Measurements from ENCODE around the gene GUCA2A. TPM values are rescaled to one million over a fixed set of nuclear protein-coding genes. Genes with fewer than 3 reads are reported as not detected.

The GUCA2A gene
- total and polyA plus RNA-seq, 9 of the 15 experiments (the other 6 are each of a cell fraction or from before 2014, with no cell fraction given) = not detected

- TF ChIP-seq HBP1 (CRISPR knock-in tag; IDR thresholded peaks at IDR 0.05) (no peak), REST (IDR thresholded peaks at IDR 0.05; ENCODE audit: borderline replicate concordance) (no peak), REST (CRISPR knock-in tag; IDR thresholded peaks at IDR 0.05; ENCODE audit: low read depth) (no peak), DPF2 (IDR thresholded peaks at IDR 0.05) (no peak), ZBTB11 (CRISPR knock-in tag; IDR thresholded peaks at IDR 0.05) (no peak), NCOR1 (IDR thresholded peaks at IDR 0.05) (no peak), MAZ (CRISPR knock-in tag; conservative IDR thresholded peaks at IDR 0.05 in 1 of 2, IDR thresholded peaks at IDR 0.05 in 1 of 2) (no peak), EZH2 (IDR thresholded peaks at IDR 0.05; ENCODE audit: borderline replicate concordance, low read depth, low read length) (no peak), ZNF77 (CRISPR knock-in tag; IDR thresholded peaks at IDR 0.05) (no peak), BCOR (IDR thresholded peaks at IDR 0.05) (peak; percentile 75), CHD4 (IDR thresholded peaks at IDR 0.05; ENCODE audit: insufficient read depth, insufficient replicate concordance, low read depth, low read length, poor library complexity, severe bottlenecking) (peak; percentile 71), MYBL2 (IDR thresholded peaks at IDR 0.05; ENCODE audit: low read depth) (no peak), MYBL2 (CRISPR knock-in tag; IDR thresholded peaks at IDR 0.05; ENCODE audit: borderline replicate concordance) (no peak), RCOR1 (IDR thresholded peaks at IDR 0.05; ENCODE audit: borderline replicate concordance in 1 of 2, low read depth in 2 of 2, low read length in 2 of 2) (peak in 1 of 2 experiments; percentile 29; a peak in 1 of 4 replicates)
Observed at GRCh38 chr1:42171679-42172266, 7.2 kb upstream of the GUCA2A start (continued).

All from K562 (cell line).